CD4-positive, alpha-beta T cell treated with Interleukin-15 for 4 hours (primary cell): Measurements from ENCODE around the gene SANBR.

Experiments used
- DNase-seq: peaks from one replicate; pipeline ENCODE4 v3.0.0-alpha.2; 2020; ENCODE audit warnings: low spot score

Gene SANBR

GRCh38 chr2:61090386-61090921, 24.8 kb downstream of the SANBR start:
- DNase-seq = no peak

GRCh38 chr2:61091485-61091884, 25.8 kb downstream of the SANBR start:
- DNase-seq = no peak

- no peak for DNase-seq
Measured at GRCh38 chr2:61096438-61096837, 30.8 kb downstream of the SANBR start.

- no peak for DNase-seq
Measured at GRCh38 chr2:61100801-61101200, 35.1 kb downstream of the SANBR start.

GRCh38 chr2:61109291-61109690, 43.6 kb downstream of the SANBR start:
- DNase-seq = no peak

- DNase-seq = no peak
Measured at GRCh38 chr2:61111708-61112107, 46.0 kb downstream of the SANBR start.

- DNase-seq = no peak
Measured at GRCh38 chr2:61114147-61114546, 48.5 kb downstream of the SANBR start.
